ENCODE results near the gene SPATA31C1.
"Not testable (repeated sequence)": the region's sequence is repeated elsewhere in the genome, so short reads cannot be mapped to it uniquely, and the experiment has no call there.

Gene SPATA31C1

GRCh38 chr9:87917662-87918061 is at the start of gene SPATA31C1:
TSS of gene SPATA31C1 (plus strand) at chr9:87917962.
- H3K4me1 ChIP-seq (ENCODE audit: insufficient read depth, low read length); H3K9ac ChIP-seq (ENCODE audit: low read depth, low read length); H3K36me3 ChIP-seq (ENCODE audit: insufficient read depth, low read length); H3K9me3 ChIP-seq (ENCODE audit: control insufficient read depth, insufficient read depth, low read length): not testable (repeated sequence)

GRCh38 chr9:87868175-87868574 is 49.6 kb upstream of the SPATA31C1 start:
- Histone ChIP-seq H3K9me3 (ENCODE audit: control insufficient read depth, insufficient read depth, low read length) (no peaks in the 10 kb centered on the region), H3K36me3 (ENCODE audit: insufficient read depth, low read length) (no peaks in the 10 kb centered on the region), H3K9ac (ENCODE audit: low read depth, low read length) (no peak overlapping the region), H3K4me1 (ENCODE audit: insufficient read depth, low read length) (peaks cover 2% of the 10 kb centered on the region; the same call in 1 of the 2 replicates)

GRCh38 chr9:87868635-87869034 is 49.1 kb upstream of the SPATA31C1 start:
- Histone ChIP-seq H3K4me1 (ENCODE audit: insufficient read depth, low read length) (no peaks in the 10 kb centered on the region), H3K9me3 (ENCODE audit: control insufficient read depth, insufficient read depth, low read length) (no peaks in the 10 kb centered on the region), H3K9ac (ENCODE audit: low read depth, low read length) (no peak overlapping the region), H3K36me3 (ENCODE audit: insufficient read depth, low read length) (no peaks in the 10 kb centered on the region)

- Histone ChIP-seq H3K9ac (ENCODE audit: low read depth, low read length) (no peak overlapping the region), H3K36me3 (ENCODE audit: insufficient read depth, low read length) (no peaks in the 10 kb centered on the region), H3K4me1 (ENCODE audit: insufficient read depth, low read length) (no peaks in the 10 kb centered on the region), H3K9me3 (ENCODE audit: control insufficient read depth, insufficient read depth, low read length) (no peaks in the 10 kb centered on the region)
These were observed 48.7 kb upstream of the SPATA31C1 start for GRCh38 chr9:87869082-87869481.

- Histone ChIP-seq H3K9me3 (ENCODE audit: control insufficient read depth, insufficient read depth, low read length) (no peaks in the 10 kb centered on the region), H3K36me3 (ENCODE audit: insufficient read depth, low read length) (no peaks in the 10 kb centered on the region), H3K4me1 (ENCODE audit: insufficient read depth, low read length) (peaks cover 9% of the 10 kb centered on the region), H3K9ac (ENCODE audit: low read depth, low read length) (no peak overlapping the region)
These were observed 46.2 kb upstream of the SPATA31C1 start for GRCh38 chr9:87871425-87872078.

- Histone ChIP-seq H3K9ac (ENCODE audit: low read depth, low read length) (no peak overlapping the region), H3K4me1 (ENCODE audit: insufficient read depth, low read length) (peaks cover 9% of the 10 kb centered on the region), H3K9me3 (ENCODE audit: control insufficient read depth, insufficient read depth, low read length) (no peaks in the 10 kb centered on the region; the same call in 1 of the 2 replicates), H3K36me3 (ENCODE audit: insufficient read depth, low read length) (no peaks in the 10 kb centered on the region)
These were observed 45.6 kb upstream of the SPATA31C1 start for GRCh38 chr9:87872079-87872624.

GRCh38 chr9:87873607-87874303 is 44.0 kb upstream of the SPATA31C1 start:
- H3K9me3 ChIP-seq (ENCODE audit: control insufficient read depth, insufficient read depth, low read length): no peaks in the 10 kb centered on the region; the same call in 1 of the 2 replicates
- H3K4me1 ChIP-seq (ENCODE audit: insufficient read depth, low read length): peaks cover 15% of the 10 kb centered on the region
- H3K9ac ChIP-seq (ENCODE audit: low read depth, low read length): no peak overlapping the region
- H3K36me3 ChIP-seq (ENCODE audit: insufficient read depth, low read length): no peaks in the 10 kb centered on the region

- Histone ChIP-seq H3K4me1 (ENCODE audit: insufficient read depth, low read length) (peaks cover 18% of the 10 kb centered on the region), H3K9me3 (ENCODE audit: control insufficient read depth, insufficient read depth, low read length) (no peaks in the 10 kb centered on the region; the same call in 1 of the 2 replicates), H3K9ac (ENCODE audit: low read depth, low read length) (no peak overlapping the region), H3K36me3 (ENCODE audit: insufficient read depth, low read length) (no peaks in the 10 kb centered on the region)
These were observed 43.5 kb upstream of the SPATA31C1 start for GRCh38 chr9:87874304-87874623.

- Histone ChIP-seq H3K36me3 (ENCODE audit: insufficient read depth, low read length) (no peaks in the 10 kb centered on the region), H3K9me3 (ENCODE audit: control insufficient read depth, insufficient read depth, low read length) (no peaks in the 10 kb centered on the region; the same call in 1 of the 2 replicates), H3K4me1 (ENCODE audit: insufficient read depth, low read length) (peaks cover 18% of the 10 kb centered on the region), H3K9ac (ENCODE audit: low read depth, low read length) (no peak overlapping the region)
These were observed 42.7 kb upstream of the SPATA31C1 start for GRCh38 chr9:87875060-87875459.

GRCh38 chr9:87875831-87876545 is 41.8 kb upstream of the SPATA31C1 start:
- Histone ChIP-seq H3K9ac (ENCODE audit: low read depth, low read length) (no peak overlapping the region), H3K4me1 (ENCODE audit: insufficient read depth, low read length) (peaks cover 18% of the 10 kb centered on the region), H3K9me3 (ENCODE audit: control insufficient read depth, insufficient read depth, low read length) (no peaks in the 10 kb centered on the region; the same call in 1 of the 2 replicates), H3K36me3 (ENCODE audit: insufficient read depth, low read length) (no peaks in the 10 kb centered on the region)

GRCh38 chr9:87876708-87877107 is 41.1 kb upstream of the SPATA31C1 start:
- Histone ChIP-seq H3K9me3 (ENCODE audit: control insufficient read depth, insufficient read depth, low read length) (no peaks in the 10 kb centered on the region; the same call in 1 of the 2 replicates), H3K9ac (ENCODE audit: low read depth, low read length) (no peak overlapping the region), H3K4me1 (ENCODE audit: insufficient read depth, low read length) (peaks cover 18% of the 10 kb centered on the region), H3K36me3 (ENCODE audit: insufficient read depth, low read length) (no peaks in the 10 kb centered on the region)

- H3K9me3 ChIP-seq (ENCODE audit: control insufficient read depth, insufficient read depth, low read length): no peaks in the 10 kb centered on the region; the same call in 1 of the 2 replicates
- H3K9ac ChIP-seq (ENCODE audit: low read depth, low read length): no peak overlapping the region
- H3K36me3 ChIP-seq (ENCODE audit: insufficient read depth, low read length): no peaks in the 10 kb centered on the region
- H3K4me1 ChIP-seq (ENCODE audit: insufficient read depth, low read length): peaks cover 21% of the 10 kb centered on the region
These were observed 38.7 kb upstream of the SPATA31C1 start for GRCh38 chr9:87878989-87879511.

- no peak overlapping the region for H3K9ac ChIP-seq (ENCODE audit: low read depth, low read length)
- no peaks in the 10 kb centered on the region; the same call in 1 of the 2 replicates for H3K9me3 ChIP-seq (ENCODE audit: control insufficient read depth, insufficient read depth, low read length)
- no peaks in the 10 kb centered on the region for H3K36me3 ChIP-seq (ENCODE audit: insufficient read depth, low read length)
- peaks cover 14% of the 10 kb centered on the region for H3K4me1 ChIP-seq (ENCODE audit: insufficient read depth, low read length)
These were observed 37.6 kb upstream of the SPATA31C1 start for GRCh38 chr9:87880116-87880515.

- Histone ChIP-seq H3K4me1 (ENCODE audit: insufficient read depth, low read length) (peaks cover 12% of the 10 kb centered on the region), H3K9ac (ENCODE audit: low read depth, low read length) (no peak overlapping the region), H3K36me3 (ENCODE audit: insufficient read depth, low read length) (no peaks in the 10 kb centered on the region), H3K9me3 (ENCODE audit: control insufficient read depth, insufficient read depth, low read length) (no peaks in the 10 kb centered on the region; the same call in 1 of the 2 replicates)
These were observed 37.1 kb upstream of the SPATA31C1 start for GRCh38 chr9:87880683-87881082.
